ENCODE data around the gene BACE2. TPM values are rescaled to one million over a fixed set of nuclear protein-coding genes. Genes with fewer than 3 reads are reported as not detected.

Gene BACE2
- total and polyA plus RNA-seq, 2 of the 13 experiments (the other 11 are each of a cell fraction or from before 2014, with no cell fraction given) = 0.07 to 0.11 TPM

DNA sequence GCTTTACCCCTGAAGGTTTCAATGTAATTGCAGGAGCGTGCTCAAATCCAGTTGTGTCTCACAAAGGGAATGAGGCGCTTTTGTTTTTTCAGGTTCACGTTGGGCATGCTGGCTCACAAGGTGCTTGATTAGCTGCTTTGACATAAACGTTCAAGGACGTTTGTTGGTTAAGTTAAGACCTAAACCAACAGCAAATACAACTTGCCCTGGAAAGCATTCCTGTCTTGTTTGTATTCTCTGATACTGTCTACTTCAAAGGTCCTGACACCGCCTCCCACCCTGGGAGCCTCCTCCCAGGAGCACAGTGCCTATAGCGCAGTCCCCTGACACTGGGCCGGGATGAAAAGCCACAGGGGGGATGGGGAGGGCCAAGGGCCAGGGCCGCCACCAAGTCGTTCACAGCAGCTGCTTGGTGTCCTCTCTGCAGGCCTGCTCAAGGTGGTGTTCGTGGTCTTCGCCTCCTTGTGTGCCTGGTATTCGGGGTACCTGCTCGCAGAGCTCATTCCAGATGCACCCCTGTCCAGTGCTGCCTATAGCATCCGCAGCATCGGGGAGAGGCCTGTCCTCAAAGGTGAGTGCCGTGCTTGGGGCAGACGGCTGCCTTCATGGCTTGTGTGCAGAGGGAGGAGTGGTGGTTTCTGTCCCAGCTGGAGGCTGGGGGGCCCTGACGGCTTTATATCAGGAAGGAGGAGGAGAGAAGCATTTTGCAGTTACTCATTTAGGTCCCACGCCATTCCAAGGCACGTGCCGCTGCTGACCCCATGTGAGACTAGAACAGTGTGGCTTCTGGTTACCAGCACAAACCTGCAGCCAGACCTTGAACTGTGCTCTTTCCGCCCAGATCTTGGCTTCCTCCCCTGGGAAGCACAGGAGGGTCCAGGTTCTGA, 154.8 kb downstream of the BACE2 start (continued):
- TF ChIP-seq, protein P1, sequence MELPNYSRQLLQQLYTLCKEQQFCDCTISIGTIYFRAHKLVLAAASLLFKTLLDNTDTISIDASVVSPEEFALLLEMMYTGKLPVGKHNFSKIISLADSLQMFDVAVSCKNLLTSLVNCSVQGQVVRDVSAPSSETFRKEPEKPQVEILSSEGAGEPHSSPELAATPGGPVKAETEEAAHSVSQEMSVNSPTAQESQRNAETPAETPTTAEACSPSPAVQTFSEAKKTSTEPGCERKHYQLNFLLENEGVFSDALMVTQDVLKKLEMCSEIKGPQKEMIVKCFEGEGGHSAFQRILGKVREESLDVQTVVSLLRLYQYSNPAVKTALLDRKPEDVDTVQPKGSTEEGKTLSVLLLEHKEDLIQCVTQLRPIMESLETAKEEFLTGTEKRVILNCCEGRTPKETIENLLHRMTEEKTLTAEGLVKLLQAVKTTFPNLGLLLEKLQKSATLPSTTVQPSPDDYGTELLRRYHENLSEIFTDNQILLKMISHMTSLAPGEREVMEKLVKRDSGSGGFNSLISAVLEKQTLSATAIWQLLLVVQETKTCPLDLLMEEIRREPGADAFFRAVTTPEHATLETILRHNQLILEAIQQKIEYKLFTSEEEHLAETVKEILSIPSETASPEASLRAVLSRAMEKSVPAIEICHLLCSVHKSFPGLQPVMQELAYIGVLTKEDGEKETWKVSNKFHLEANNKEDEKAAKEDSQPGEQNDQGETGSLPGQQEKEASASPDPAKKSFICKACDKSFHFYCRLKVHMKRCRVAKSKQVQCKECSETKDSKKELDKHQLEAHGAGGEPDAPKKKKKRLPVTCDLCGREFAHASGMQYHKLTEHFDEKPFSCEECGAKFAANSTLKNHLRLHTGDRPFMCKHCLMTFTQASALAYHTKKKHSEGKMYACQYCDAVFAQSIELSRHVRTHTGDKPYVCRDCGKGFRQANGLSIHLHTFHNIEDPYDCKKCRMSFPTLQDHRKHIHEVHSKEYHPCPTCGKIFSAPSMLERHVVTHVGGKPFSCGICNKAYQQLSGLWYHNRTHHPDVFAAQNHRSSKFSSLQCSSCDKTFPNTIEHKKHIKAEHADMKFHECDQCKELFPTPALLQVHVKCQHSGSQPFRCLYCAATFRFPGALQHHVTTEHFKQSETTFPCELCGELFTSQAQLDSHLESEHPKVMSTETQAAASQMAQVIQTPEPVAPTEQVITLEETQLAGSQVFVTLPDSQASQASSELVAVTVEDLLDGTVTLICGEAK (IDR thresholded peaks at IDR 0.05) = no peak
- TF ChIP-seq, protein P1 (CRISPR knock-in tag; IDR thresholded peaks at IDR 0.05) = no peak; the same call in 1 of the 2 replicates
- no peak for TF ChIP-seq ZNF7 (CRISPR knock-in tag; IDR thresholded peaks at IDR 0.05)
- TF ChIP-seq, protein P2, sequence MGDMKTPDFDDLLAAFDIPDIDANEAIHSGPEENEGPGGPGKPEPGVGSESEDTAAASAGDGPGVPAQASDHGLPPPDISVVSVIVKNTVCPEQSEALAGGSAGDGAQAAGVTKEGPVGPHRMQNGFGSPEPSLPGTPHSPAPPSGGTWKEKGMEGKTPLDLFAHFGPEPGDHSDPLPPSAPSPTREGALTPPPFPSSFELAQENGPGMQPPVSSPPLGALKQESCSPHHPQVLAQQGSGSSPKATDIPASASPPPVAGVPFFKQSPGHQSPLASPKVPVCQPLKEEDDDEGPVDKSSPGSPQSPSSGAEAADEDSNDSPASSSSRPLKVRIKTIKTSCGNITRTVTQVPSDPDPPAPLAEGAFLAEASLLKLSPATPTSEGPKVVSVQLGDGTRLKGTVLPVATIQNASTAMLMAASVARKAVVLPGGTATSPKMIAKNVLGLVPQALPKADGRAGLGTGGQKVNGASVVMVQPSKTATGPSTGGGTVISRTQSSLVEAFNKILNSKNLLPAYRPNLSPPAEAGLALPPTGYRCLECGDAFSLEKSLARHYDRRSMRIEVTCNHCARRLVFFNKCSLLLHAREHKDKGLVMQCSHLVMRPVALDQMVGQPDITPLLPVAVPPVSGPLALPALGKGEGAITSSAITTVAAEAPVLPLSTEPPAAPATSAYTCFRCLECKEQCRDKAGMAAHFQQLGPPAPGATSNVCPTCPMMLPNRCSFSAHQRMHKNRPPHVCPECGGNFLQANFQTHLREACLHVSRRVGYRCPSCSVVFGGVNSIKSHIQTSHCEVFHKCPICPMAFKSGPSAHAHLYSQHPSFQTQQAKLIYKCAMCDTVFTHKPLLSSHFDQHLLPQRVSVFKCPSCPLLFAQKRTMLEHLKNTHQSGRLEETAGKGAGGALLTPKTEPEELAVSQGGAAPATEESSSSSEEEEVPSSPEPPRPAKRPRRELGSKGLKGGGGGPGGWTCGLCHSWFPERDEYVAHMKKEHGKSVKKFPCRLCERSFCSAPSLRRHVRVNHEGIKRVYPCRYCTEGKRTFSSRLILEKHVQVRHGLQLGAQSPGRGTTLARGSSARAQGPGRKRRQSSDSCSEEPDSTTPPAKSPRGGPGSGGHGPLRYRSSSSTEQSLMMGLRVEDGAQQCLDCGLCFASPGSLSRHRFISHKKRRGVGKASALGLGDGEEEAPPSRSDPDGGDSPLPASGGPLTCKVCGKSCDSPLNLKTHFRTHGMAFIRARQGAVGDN (CRISPR knock-in tag; IDR thresholded peaks at IDR 0.05) = peak; percentile 98
- TF ChIP-seq, protein P3, sequence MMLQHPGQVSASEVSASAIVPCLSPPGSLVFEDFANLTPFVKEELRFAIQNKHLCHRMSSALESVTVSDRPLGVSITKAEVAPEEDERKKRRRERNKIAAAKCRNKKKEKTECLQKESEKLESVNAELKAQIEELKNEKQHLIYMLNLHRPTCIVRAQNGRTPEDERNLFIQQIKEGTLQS (CRISPR knock-in tag; IDR thresholded peaks at IDR 0.05) = peak; percentile 10; the same call in 1 of the 2 replicates
- TF ChIP-seq ZNF790 (CRISPR knock-in tag; IDR thresholded peaks at IDR 0.05; ENCODE audit: borderline replicate concordance) = no peak
- peak; percentile 86 for TF ChIP-seq PHF21A (CRISPR knock-in tag; IDR thresholded peaks at IDR 0.05)
- no peak for TF ChIP-seq ZNF101 (CRISPR knock-in tag; IDR thresholded peaks at IDR 0.05; ENCODE audit: borderline replicate concordance, low read depth)
- TF ChIP-seq PLSCR1 (CRISPR knock-in tag; IDR thresholded peaks at IDR 0.05; ENCODE audit: borderline replicate concordance) = no peak
- no peak for TF ChIP-seq ZBTB21 (CRISPR knock-in tag; IDR thresholded peaks at IDR 0.05)
- peak; percentile 94 for TF ChIP-seq ZNF503 (CRISPR knock-in tag; IDR thresholded peaks at IDR 0.05)
